HG03196 (cell line): ENCODE data around the gene C4orf46.

Source experiments
- ATAC-seq: cut with Tn5 transposase; IDR thresholded peaks from one replicate; pipeline ENCODE4 v1.9.1; 2021; ENCODE audit not compliant: unreplicated experiment

Gene C4orf46

DNA sequence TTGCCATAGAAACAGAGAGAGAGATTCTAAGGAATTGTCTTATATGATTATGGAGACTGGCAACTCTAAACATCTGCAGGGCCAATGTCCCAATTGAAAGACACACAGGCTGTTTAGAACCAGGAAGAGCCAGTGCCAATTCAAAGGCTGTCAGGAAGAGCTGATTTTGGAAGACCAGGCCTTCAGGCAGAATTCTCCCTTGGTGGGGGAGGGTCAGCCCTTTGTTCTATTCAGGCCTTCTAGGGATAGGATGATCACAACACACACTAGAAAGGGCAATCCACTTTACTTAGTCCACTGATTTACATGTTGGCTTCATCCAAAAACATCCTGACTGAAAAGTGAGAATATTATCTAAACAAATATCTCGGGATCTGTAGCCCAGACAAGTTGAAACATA lies 15.2 kb downstream of the C4orf46 start:
- ATAC-seq, result no peak

DNA sequence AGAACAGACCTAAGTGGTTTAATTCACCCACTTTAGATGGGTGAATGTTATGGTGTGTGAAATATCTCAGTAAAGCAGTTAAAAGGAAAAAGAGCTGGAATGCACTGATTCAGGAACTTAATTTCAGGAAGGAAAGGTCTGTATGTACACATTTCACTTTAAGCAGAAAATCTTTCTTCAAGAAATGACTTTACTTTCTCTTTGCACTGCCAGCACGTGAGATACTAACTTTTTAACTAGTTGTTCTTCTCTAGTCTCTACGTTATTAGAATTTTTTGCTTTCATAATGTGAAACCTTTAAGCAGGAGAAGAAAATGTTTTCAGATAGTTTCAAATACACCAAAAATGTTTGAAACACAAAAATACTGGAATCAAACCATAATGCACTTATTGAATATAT lies 18.8 kb downstream of the C4orf46 start:
- ATAC-seq, result no peak

DNA sequence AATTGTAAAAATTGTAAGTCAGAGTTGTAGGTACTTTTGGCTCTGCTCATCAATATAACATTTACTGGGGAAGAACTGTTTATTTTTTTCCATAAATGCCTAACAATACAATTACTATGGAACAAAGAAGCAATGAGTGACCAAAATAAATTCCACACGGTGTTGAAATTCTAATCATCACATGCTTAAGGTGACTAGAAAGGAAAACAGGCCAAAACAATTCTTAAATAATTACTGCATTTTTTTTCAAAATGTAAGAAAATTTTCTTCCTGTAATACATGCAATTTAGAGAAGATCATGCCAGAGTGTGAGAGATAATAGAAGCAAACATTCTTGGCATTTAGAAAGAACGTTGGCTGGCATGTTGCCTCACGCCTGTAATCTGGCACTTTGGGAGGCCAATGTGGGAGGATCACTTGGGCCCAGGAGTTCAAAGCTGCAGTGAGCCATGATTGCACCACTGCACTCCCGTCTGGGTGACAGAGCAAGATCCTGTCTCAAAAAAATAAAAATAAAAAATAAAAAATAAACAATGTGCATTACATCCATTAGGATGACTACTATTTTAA lies 22.5 kb downstream of the C4orf46 start:
- ATAC-seq, result no peak

DNA sequence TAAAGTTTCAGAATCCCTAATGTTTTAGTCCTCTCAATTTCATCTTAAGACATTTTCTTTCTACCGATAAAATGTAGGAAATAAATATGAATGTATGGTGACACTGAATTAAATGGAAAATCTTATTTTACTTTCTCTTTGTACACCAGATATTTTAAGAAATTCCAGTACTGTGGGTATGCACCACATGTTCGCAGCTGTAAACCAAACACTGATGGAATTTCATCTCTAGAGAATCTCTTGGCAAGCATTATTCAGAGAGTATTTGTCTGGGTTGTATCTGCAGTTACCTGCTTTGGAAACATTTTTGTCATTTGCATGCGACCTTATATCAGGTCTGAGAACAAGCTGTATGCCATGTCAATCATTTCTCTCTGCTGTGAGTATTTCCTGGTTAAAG lies 26.9 kb downstream of the C4orf46 start:
- no peak for ATAC-seq

DNA sequence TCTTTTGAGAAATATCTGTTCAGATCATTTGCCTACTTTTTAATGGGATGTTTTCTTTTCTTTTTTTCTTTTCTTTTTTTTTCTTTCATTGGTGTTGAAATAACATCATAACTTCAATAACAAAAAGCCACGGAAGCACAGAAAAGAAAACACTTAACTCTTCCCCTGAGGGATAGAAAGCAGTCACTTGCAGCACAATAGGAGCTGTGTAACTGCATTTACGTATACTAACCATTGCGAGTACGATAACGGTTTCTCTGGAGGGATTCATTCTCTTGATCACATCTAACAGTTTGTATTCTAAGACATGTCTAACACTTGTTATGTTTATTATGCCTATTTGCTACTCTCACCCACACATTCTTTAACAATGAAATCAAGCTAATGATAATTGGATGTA lies 27.3 kb downstream of the C4orf46 start:
- ATAC-seq, result no peak

DNA sequence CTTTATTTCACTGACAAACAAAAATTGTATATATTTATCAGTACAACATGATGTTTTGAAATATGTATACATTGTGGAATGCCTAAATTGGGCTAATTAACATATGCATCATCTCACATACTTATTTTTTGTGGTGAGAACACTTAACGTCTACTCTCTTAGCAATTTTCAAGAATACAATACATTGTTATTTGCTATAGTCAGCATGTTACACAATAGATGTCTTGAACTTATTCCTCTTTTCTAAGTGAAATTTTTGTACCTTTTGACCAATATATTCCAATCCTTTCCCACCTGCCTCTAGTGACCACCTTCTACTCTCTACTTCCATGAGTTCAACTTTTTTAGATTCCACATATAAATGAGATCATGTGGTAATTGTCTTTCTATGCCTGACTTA lies 35.1 kb downstream of the C4orf46 start:
- no peak for ATAC-seq

DNA sequence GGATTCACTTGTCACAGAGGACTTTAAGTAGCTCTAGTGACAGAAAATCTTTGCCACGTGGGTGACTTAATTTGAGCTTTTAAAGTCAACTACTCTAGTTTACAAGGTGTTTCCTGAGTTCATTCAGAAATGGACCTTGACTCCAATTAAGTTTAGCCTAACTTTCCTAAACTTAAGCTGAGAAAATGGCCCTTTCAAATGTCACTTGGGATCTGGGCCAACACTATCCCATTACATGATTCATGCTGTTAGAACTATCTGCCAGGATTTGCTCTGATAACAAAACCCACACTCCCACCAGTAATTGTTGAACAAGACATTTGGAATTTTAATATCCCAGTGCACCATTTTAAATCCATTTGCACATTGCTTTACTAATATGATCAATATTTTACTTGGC lies 40.8 kb downstream of the C4orf46 start:
- no peak for ATAC-seq

DNA sequence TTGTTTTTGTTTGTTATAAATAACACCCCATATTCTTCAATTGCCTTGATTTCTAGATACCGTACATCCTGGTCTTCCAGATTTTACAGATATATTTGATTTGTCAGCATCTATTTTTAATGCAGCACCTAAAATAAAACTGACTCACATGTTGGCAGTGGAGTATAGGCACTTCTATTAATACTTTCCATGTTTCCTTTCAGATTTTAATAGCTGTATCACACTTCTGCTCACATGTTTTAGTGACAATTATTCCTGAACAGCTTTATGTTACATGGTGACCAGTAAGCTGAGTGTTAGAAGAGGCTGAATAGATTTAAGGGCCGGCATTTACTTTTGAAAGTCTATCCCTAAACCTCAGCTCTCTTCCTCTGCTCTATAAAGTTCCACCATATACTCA lies 46.1 kb downstream of the C4orf46 start:
- ATAC-seq, result no peak

DNA sequence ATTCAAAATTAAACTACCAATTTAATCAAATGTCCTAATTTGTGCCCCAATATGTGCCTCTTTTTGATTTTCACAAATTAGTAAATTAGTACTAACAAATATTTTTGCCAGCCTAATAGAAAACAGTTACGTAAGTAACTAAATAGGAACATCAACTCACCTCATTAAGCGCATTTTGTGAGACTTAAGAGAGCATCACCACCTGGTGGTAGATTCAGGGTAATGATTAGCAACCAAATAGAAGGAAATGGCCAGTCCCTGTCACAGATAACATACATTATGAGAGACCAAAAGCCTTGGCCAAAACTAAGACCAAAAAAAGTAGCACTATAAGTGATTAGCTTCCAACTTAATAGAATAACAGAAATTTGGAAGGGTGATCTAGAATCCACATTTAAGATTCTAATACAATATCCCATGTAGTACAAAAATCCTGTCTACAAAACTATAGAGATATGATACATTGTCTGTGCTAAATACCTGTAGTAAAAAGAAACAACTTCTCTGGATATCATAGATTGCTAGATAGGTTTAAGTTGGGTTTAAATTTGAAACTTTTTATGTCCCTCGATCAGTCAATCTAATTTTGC lies 46.7 kb downstream of the C4orf46 start:
- peak; percentile 82 for ATAC-seq

DNA sequence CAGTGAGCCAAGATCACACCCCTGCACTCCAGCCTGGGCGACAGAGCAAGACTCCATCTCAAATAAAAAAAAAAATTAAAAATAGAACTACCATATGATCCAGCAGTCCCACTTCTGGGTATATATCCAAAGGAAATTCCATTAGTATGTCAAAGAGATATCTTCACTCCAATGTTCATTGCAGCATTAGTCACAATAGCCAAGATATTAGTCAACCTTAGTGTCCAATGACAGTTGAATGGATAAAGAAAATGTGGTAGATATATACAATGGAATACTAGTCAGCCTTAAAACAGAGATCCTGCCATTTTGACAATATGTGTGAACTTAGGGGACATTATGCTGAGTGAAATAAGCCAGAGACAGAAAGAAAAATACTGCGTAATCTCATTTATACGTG lies 49.4 kb downstream of the C4orf46 start:
- ATAC-seq, result no peak

DNA sequence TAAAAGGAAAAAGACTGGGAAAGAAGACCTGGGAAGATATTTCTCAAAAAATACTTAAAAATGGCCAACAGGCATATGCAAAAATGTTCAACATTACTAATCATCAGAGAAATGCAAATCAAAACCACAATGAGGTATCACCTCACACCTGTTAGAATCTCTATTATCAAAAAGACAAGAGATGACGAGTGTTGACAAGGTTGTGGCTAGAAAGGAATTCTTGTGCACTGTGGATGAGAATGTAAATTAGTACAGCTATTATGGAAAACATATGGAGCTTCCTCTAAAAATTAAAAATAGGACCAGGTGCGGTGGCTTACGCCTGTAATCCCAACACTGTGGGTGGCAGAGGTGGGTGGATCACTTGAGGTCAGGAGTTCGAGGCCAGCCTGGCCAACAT lies 50.0 kb downstream of the C4orf46 start:
- ATAC-seq, result no peak

DNA sequence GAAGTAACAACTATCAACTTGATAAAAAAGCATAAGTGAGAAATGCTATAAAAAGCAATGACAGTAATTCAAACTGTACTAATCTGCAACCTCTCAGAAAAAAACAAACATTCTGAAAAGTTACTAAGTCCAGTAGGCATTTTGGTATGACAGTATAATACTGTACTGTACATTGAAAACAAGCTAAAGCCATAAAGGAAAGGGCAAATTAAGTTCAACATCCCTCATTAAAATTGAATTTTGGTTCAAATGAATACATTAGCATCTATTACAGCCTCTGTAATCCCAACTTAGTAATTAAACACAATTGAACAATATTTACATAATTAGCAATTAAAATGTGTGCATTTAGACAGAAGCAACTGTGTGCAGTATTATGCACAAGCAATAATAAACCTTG lies 53.7 kb downstream of the C4orf46 start:
- no peak for ATAC-seq
